Left hindlimb (tissue), 1 donor: ENCODE results near the gene EMID1.
"Not testable (repeated sequence)": the region's sequence is repeated elsewhere in the genome, so short reads cannot be mapped to it uniquely, and the experiment has no call there.

Source experiments
- DNase-seq: peaks from one replicate; pipeline ENCODE4 v3.0.0-alpha.2; 2018

The EMID1 gene

GRCh38 chr22:29231971-29232959 is 26.6 kb downstream of the EMID1 start:
- no peak for DNase-seq

DNA sequence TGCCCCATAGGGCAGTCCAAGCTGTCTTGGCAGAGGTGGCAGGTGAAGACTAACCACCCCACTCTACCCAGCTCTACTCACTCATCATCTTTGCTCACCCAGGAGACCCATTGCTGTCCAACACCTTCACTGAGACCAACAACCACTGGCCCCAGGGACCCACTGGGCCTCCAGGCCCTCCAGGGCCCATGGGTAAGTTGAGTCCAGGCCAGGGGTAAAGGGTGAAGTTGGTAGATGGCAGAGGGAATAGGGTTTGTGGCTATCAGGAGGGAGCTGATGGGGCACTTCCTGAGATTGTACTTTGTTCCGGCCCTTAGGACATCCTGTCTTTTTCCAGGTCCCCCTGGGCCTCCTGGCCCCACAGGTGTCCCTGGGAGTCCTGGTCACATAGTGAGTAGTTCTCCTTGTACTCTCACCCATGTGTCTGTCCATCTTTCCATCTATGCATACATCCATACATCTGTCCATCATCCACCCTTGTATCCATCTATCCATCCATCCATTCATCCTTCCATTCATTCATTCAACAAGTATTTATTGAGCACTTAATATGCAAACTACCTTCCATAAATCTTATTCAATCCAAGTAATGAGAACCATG is 27.7 kb downstream of the EMID1 start:
- no peak for DNase-seq

GRCh38 chr22:29240481-29240880 is 34.8 kb downstream of the EMID1 start:
- DNase-seq = not testable (repeated sequence)

GRCh38 chr22:29243874-29244446 is 38.3 kb downstream of the EMID1 start:
- no peak for DNase-seq

DNA sequence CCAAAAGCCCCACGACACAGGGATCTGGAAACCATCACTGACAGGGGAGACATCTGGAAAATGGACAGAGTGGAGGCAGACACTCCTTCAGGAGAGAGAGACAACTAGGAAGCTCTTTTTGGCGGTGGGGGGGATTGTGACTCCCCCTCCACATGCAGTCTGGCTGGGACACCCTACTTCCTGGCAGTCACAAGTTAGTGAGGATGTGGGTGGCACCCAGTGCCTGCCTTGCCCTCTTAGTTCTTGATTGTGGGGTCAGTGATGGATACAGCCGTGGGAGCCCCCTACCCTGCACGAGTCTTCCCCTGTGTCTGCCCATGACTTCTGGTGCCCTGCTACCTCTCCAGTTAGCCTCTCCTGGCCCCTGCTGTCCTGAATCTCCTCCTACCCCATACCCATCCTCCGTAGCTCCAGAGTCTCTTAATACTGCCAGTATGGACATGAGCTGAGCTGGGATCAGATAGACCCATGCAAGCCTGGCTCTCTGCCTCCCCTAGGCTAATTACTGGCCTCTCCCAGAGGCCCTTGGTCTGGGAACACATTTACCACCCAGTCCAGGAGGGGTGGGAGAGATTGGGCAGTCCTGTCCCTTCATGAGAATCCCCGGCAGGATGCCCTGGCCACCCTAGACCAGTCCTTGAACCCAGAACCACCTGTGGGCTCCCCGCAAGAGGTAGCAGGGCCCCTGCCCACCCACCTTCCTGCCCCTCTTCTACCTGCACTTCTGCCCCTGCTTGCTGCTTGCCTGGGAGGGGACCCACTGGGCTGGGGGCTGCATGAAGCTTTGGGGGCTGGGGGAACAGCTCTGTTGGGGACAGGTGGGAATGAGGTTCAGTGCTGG is 39.3 kb downstream of the EMID1 start:
- no peak for DNase-seq

DNA sequence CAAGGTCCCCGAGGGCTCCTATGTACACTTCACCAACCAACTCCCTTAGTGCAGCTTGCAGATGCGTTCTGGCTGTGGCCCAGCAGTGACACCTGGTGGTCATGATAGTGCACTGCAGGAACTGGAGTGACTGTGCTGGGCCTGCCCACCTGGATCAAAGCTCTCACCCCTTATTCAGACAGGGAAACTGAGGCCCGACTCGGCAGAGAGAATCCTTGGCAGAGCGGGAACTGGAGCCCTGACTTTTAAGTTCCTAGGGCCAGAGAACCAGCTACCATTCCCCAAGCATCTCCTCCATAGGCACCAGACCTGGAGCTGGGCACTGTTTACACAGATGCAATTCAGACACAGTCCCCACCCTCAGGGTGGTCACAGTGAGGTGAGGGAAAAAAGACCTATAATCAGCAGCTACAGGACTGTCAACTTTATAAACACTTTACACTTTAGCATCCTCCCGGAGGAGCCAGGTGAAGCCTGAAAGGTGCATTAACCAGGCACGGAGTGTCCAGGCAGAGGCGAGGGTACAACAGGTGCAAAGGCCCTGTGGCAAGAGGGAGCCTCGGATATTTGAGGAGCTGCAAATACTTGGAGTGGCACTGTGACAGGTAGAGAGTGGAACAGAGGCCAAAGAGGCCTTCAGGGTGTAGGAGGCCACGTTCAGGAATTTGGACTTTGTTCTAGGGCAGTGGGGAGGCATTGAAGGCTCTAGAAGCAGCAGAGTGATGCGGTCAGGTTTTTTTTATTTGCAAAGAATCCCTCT is 40.1 kb downstream of the EMID1 start:
- peak; percentile 74 for DNase-seq

DNA sequence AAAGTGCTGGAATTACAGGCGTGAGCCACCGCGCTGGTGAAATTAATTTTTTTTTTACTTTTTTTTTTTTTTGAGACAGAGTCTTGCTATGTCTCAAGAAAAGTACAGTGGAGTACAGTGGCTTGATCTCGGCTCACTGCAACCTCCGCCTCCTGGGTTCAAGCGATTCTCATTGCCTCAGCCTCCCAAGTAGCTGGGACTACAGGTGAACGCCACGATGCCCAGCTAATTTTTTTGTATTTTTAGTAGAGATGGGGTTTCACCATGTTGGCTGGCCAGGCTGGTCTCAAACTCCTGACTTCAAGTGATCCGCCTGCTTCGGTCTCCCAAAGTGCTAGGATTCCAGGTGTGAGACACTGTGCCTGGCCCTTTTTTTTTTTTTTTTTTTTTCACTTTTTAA is 42.2 kb downstream of the EMID1 start:
- DNase-seq = not testable (repeated sequence)

DNA sequence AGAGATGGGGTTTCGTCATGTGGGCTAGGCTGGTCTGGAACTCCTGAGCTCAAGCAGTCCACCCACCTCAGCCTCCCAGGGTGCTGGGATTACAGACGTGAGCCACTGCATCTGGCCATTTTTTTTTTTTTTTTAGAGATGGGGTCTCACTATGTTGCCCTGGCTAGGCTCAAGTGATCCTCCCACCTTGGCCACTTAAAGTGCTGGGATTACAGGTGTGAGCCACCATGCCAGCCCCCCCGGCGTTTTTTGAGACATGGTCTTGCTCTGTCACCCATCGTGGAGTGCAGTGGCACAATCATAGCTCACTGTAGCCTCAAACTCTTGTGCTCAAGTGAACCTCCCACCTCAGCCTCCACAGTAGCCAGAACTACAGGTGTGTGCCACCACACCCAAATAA is 45.6 kb downstream of the EMID1 start:
- no peak for DNase-seq

DNA sequence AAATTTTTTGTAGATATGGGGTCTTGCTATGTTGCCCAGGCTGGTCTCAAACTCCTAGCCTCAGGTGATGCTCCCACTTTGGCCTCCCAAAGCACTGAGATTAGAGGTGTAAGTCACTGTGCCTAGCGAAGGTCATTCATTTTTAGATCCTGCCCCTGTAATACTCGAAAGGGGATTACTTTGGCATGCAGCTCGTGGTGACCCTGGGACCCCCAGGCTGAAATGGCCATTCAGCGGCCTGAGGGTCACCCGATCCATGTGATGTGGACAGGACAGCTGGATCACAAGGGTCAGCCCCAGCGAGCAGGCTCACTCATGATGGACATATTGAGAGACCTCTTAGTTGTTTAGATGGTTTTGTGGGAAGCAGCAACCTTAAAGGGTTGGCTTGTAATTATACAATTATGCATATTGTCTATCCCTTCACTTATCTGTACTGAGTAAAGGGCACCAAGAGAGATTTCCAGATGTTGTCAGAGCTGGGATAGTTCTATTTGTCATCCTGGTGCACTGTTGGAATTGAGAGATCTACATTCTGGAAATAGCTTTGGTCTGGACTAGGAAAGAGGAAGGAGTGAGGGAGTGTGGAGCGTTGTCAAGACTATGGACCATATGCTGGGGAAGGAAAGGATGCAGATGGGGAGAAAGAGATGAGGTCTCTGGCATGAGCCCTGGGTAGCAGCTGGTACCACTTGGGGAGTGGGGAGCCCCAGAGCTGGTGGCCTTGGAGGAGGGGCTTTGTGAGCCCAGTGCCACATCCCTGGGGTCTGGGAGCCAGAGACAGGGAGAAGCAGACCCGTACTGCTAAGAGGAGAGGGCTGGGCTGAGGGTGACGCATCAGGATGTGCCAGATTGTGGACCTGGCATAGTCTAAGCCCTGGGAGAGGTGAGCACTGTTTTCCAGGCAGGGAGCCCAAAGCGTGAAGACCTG is 46.5 kb downstream of the EMID1 start:
- no peak for DNase-seq

DNA sequence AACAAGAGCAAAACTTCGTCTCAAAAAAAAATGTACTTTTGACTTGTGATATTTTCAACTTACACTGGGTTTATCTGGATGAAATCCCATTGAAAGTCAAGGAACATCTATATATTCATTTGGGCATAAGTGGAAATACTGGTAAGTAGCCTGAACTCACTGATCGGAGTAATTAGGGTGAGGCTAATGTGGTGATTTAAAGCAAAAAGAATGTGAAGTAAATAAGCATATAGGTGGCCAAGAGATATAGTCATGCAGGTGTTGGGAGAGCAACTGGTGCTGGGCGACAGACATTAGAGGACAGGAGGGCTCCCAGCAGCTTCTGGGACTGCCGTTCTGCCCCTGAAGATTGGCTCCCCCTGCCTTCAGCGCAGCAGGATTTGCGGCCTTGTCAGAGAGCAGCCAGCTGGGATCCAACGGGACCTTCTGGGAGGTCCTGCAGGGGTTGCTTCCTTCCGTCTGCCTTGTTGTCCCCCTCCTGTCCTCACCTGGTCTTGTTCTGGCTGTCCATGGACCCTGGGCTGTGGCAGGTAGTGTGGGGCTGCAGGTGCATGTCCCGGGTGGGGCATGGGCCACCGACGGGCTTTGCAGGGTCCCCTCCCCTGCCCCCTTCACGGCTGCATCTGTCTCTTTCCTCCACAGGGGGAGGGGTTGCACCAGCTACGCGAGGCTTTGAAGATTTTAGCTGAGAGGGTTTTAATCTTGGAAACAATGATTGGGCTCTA is 48.0 kb downstream of the EMID1 start:
- no peak for DNase-seq

- DNase-seq = no peak
Observed at GRCh38 chr22:29254286-29254660, 48.6 kb downstream of the EMID1 start.

- no peak for DNase-seq
Observed at GRCh38 chr22:29255064-29255621, 49.4 kb downstream of the EMID1 start.

GRCh38 chr22:29256606-29257325 is 51.1 kb downstream of the EMID1 start:
- DNase-seq = no peak

- DNase-seq = no peak
Observed at GRCh38 chr22:29257751-29258181, 52.1 kb downstream of the EMID1 start.

DNA sequence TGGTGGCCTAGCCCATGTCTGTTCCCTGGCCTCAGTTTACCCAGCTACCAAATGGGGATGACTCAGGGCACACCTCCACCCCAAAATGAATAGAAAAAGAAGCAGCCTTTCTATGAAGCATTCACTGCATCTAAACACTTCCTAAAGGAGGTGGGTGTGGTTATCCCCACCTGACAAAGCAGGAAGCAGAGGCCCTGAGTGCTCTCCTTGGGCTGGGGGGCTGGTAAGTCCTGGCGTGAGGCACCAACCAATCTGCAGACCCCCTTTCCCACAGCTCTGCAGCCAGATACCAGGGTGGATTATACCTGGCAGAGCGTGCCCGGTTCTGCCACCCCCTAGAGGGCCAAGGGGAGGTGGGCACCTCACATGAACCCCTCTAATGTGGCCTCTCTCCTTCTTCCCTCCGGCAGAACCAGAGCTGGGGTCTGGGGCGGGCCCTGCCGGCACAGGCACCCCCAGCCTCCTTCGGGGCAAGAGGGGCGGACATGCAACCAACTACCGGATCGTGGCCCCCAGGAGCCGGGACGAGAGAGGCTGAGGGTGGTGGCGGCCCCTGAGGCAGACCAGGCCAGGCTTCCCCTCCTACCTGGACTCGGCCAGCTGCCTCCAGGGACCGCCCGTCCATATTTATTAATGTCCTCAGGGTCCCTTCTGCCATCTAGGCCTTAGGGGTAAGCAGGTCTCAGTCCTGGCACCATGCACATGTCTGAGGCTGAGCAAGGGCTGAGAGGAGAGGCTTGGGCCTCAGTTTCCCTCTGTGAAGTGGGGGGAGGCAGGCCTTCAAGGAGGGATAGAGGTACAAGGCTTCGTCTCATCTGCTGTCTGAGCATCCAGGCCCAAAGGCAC is 52.9 kb downstream of the EMID1 start:
- no peak for DNase-seq

DNA sequence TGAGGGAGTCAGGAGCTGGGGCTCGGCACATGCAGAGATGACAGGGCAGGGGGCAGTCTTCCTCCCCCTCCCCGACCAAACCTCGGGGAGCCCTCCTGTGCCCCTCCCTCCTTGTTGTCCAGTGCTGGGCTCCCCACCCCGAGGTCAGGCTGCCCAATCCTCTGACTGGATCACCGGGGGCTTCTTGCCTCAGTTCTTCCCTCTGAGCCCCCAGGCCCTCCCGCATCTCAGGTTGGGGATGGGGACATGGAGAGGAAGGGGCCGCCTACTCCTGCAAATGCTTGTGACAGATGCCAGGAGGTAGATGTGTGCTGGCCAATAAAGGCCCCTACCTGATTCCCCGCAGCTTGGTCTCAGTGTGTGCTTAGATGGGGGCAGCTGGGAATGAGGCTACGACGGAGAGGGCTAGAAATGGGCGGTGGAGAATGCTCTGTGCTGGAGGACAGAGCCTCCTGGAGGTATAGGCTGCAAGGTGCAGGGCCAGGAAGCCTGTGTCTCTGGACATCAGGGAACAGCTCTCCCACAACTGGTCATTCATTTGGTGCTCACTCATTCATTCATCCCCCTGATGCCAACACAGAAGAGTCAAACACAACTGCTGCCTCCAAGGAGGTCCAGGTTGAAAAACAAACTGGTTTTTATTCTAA is 53.7 kb downstream of the EMID1 start:
- no peak for DNase-seq

- no peak for DNase-seq
Observed at GRCh38 chr22:29260031-29260560, 54.4 kb downstream of the EMID1 start.
